ENCODE measurements around the gene MACROD2. TPM values are rescaled to one million over a fixed set of nuclear protein-coding genes. Genes with fewer than 3 reads are reported as not detected.
"Not testable (repeated sequence)": the region's sequence is repeated elsewhere in the genome, so short reads cannot be mapped to it uniquely, and the experiment has no call there.

MACROD2 gene
- total RNA-seq, 1 experiment from 2014 or later = not detected

DNA sequence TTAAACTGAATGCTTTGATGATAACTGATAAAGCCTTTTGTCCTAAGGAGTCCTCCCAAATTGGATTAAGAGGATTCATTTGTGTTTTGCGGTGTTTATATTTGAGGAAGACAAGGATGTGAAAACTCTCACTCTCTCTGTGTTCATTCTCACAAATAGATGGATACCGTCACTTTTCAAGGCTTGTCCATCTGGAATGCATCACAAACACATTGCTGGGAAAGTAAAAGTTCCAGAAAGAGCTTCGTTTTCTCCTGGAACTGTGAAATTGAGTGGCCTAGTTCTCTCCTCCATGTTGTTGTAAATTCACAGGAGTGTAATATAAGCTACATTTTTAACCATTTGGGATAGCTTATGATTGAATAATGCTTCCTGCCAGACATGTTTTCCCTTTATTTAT is 923.7 kb downstream of the MACROD2 start:
- in situ Hi-C loops (cut with HindIII; ENCODE audit: low sequenced_read_pairs) = no loop called here
- DNase-seq (ENCODE audit: low spot score) = peak; percentile 49

- in situ Hi-C loops (cut with HindIII; ENCODE audit: low sequenced_read_pairs) = no loop called here
Observed at GRCh38 chr20:14919501-14920081, 924.3 kb downstream of the MACROD2 start.

GRCh38 chr20:14921513-14921912 is 926.2 kb downstream of the MACROD2 start:
- in situ Hi-C loops (cut with HindIII; ENCODE audit: low sequenced_read_pairs) = no loop called here
- DNase-seq (ENCODE audit: low spot score) = no peak

More at GRCh38 chr20:14919501-14920081, 924.3 kb downstream of the MACROD2 start:
- DNase-seq (ENCODE audit: low spot score) = peak; percentile 71

DNA sequence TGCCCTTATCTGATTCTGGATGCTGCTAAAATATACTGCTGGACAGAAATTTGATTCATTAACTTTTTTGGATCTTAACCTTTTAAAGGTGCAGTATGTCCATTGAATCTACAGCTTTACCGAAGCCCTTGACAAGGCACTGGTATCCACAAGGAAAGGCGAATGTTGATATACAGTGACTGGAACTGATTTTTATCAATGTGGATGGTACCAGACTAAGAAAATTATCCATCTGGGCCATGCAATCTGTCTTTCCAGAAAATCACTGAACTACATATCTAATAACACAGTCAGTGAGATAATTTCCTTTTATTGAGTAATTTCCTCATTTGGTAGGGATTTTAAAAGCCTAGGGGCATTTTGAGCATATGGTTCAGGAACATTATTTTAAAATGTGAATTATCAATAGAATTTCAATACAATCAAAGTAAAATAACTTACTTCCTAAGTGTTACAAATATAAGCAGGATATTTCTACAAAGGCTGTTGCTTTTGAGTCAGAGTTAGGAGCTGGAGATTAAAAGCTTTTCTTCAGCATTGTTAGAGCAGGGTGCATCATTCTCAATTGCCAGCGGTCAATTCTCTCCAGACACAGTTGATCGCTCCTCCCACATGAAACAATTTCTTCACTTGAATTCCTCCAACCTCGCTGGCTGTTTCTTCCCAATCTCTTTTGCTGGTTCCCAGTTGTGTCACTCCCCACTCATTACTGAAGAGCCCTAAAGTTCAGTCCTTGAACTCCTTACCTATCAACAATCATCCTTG is 927.4 kb downstream of the MACROD2 start:
- DNase-seq (ENCODE audit: low spot score) = no peak
- in situ Hi-C loops (cut with HindIII; ENCODE audit: low sequenced_read_pairs) = no loop called here

- in situ Hi-C loops (cut with HindIII; ENCODE audit: low sequenced_read_pairs) = no loop called here
- no peak for DNase-seq (ENCODE audit: low spot score)
Observed at GRCh38 chr20:14924433-14924832, 929.1 kb downstream of the MACROD2 start.

DNA sequence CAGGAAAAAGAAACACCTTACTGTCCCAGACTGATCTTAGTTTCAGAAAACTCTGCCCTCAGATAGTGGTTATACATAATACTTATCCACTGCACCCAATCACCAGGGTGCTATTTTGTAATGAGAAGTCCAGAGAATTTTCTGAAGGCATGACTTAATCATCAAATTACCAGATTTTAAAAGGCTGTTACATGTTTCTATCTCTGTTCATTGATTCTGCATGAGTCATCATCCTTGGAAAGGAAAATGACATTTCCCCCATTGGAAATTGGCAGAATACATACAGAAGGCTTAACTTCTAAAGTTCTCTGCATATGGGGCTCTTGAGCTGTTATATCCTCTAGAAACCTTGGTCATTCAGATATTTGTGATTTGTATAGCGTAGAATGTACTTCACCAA is 930.0 kb downstream of the MACROD2 start:
- no peak for DNase-seq (ENCODE audit: low spot score)
- in situ Hi-C loops (cut with HindIII; ENCODE audit: low sequenced_read_pairs) = no loop called here

GRCh38 chr20:14926436-14926835 is 931.1 kb downstream of the MACROD2 start:
- not testable (repeated sequence) for DNase-seq (ENCODE audit: low spot score)

GRCh38 chr20:14928083-14928482 is 932.8 kb downstream of the MACROD2 start:
- in situ Hi-C loops (cut with HindIII; ENCODE audit: low sequenced_read_pairs) = no loop called here
- DNase-seq (ENCODE audit: low spot score) = no peak

More at GRCh38 chr20:14926436-14926835, 931.1 kb downstream of the MACROD2 start:
- in situ Hi-C loops (cut with HindIII; ENCODE audit: low sequenced_read_pairs) = not testable (repeated sequence)

- no peak for DNase-seq (ENCODE audit: low spot score)
- in situ Hi-C loops (cut with HindIII; ENCODE audit: low sequenced_read_pairs) = no loop called here
Observed at GRCh38 chr20:14929388-14929787, 934.1 kb downstream of the MACROD2 start.

DNA sequence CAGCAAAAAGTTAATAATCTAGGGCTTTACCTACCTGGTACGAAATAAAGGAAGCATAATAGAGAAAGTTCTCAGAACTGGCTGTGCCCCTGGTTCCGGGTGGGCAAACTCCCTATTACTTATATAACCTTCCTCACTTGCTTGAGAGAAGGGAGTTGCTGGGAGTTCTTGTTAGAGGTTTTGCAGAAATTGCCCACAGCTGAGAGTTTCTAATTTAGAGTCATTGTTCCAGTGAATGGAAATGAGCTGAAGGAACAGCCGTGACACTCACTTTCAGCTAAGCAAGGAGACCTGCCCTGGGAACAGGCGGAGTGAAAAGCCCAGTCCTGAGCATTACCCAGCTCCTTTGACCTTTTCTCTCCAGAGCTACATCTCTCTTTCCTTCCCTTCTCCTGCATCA is 936.7 kb downstream of the MACROD2 start:
- no peak for DNase-seq (ENCODE audit: low spot score)
- in situ Hi-C loops (cut with HindIII; ENCODE audit: low sequenced_read_pairs) = no loop called here

DNA sequence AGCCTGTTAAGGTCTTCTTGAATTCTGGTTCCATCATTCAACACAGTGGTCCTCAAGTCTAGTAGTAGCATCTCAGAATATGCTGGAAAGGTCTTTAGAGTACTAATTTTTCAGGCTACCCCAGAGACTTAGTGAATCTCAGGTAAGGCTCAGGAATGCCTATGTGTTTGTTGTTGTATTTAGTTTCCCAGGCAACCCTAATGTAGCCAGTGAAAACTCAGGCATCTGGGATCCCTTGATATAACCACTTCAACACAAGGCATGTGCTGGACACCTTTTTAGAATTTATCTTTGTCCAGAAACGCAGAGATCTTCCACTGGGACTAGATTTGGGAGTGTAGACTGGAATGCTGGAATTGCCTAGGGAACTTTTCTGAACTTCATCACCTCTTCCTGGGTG is 940.0 kb downstream of the MACROD2 start:
- DNase-seq (ENCODE audit: low spot score) = no peak
- in situ Hi-C loops (cut with HindIII; ENCODE audit: low sequenced_read_pairs) = no loop called here

- in situ Hi-C loops (cut with HindIII; ENCODE audit: low sequenced_read_pairs) = no loop called here
- DNase-seq (ENCODE audit: low spot score) = no peak
Observed at GRCh38 chr20:14937021-14937420, 941.7 kb downstream of the MACROD2 start.

DNA sequence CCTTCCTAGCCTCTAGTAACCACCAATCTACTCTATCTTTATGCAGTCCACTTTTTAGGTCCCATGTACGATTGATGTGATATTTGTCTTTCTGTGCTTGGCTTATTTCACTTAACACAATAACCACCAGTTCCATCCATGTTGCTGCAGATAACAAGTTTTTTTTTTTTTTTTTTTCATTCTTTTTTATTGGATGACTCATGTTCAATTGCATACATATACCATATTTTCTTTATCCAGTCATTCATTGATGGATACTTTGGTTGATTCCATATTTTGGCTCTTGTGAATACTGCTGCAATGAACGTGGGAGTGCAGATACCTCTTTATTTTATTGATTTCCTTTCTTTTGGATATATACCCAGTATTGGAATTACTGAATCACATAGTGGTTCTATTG is 942.5 kb downstream of the MACROD2 start:
- in situ Hi-C loops (cut with HindIII; ENCODE audit: low sequenced_read_pairs) = no loop called here
- DNase-seq (ENCODE audit: low spot score) = no peak

DNA sequence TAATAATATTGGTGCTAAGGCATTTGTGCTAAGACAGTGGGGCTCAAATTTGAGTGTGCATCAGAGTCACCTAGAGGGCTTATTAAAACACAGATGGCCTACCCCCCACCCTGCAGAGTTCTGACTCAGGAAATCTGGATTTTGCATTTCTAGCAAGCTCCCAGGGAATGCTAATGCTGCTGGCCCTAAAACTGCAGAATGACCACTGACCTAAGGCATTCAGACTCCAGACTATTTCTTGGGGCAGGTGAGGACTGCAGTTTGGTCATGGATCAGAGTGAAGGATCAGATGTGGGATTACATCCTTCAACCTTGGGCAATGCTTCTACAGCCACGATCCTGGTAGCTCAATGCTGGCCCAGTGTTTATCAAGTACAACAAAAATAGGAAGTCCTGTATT is 952.2 kb downstream of the MACROD2 start:
- in situ Hi-C loops (cut with HindIII; ENCODE audit: low sequenced_read_pairs) = no loop called here
- peak; percentile 23 for DNase-seq (ENCODE audit: low spot score)

DNA sequence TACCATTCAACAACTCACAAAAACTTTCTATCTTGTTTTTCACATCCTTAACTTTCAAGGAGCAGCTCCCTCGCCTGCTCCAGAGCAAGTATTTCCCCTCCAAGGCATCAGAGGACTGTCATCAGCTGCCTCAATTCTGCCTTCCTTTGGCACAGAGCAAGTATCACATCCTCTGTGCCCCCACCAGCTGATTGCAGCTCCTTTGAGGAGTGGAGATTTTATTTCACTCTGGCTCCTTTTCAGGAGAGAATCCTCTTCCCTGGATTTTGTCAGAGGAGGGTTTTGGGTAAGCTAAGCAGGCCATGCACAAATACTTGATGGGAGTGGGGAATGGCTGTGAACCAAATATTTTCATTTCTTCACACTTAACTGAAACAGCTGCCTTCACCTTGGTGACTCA is 952.6 kb downstream of the MACROD2 start:
- DNase-seq (ENCODE audit: low spot score) = peak; percentile 18
- in situ Hi-C loops (cut with HindIII; ENCODE audit: low sequenced_read_pairs) = no loop called here

GRCh38 chr20:14948416-14948815 is 953.1 kb downstream of the MACROD2 start:
- in situ Hi-C loops (cut with HindIII; ENCODE audit: low sequenced_read_pairs) = no loop called here
- DNase-seq (ENCODE audit: low spot score) = peak; percentile 43

DNA sequence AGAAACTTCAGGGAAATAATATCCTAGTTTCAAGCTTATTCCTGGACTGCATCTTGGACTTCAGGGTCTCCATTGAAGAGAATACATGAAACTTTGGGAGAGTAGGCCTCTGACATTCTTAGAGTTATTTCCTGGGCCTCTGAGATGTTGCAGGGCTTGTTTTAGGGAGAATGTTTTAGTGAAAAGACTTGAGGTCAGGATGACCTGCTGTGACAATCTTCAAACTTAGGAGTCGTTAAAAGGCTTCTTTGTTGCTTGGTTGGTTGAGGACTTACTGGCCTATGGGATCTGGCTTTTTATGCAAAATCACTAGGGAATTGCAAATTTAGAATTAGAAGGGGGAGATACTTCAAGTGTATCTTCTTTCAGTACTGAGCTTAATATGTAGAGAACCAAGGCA is 955.3 kb downstream of the MACROD2 start:
- no peak for DNase-seq (ENCODE audit: low spot score)
- in situ Hi-C loops (cut with HindIII; ENCODE audit: low sequenced_read_pairs) = no loop called here

DNA sequence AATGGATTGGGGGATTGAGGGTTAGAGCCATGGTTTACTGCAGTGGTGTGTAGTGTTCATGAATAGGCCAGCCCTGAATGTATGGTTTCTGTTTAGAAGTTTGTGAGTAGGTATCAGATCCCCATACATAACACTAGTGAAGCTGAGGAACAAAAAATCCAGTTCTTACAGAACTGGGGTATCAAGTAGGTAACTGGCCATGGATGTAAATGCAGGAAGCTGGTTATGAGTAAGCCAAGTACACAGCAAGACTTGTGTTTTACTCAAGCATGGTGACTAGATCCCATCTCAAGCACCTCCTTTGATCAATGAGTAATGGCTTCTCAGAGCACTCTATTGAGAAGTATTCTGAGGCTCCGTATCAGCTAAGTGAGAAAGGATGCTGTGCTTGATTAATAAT is 955.8 kb downstream of the MACROD2 start:
- DNase-seq (ENCODE audit: low spot score) = no peak
- in situ Hi-C loops (cut with HindIII; ENCODE audit: low sequenced_read_pairs) = no loop called here

DNA sequence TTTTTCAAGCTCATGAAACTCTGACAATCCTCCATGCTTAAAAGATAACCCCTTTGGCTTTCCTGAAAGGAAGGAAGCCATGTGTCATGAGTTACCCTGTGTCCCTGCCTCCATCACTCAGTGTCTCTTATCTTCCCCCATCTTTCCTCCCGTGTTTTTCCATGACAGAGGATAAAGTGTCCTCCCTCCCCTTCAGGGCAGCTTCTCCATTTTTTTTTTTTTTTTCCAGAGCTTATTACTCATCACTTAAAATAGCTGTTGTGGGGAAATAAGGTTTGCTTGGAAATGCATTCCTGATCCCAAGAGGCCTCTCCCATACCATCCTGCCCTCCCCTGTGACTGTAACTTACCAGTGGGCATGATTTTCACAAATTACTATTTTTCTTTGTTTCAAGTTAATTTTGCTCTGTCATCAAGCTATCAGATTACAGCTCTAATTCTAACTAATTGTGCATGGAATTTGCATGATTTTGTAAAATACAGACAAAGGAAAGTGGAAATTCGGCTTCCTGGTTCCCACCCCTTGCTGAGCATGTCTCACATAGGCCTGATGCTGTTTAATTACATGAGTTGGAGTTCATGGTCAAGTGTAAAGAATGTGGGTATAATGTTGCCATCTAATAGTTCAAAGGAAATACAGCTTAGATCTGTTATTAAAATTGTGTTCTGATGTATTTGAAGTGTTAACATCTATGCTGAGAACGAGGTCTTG is 956.5 kb downstream of the MACROD2 start:
- in situ Hi-C loops (cut with HindIII; ENCODE audit: low sequenced_read_pairs) = no loop called here
- no peak for DNase-seq (ENCODE audit: low spot score)

- in situ Hi-C loops (cut with HindIII; ENCODE audit: low sequenced_read_pairs) = no loop called here
Observed at GRCh38 chr20:14953736-14954135, 958.4 kb downstream of the MACROD2 start.

More at GRCh38 chr20:14953736-14954135, 958.4 kb downstream of the MACROD2 start:
- no peak for DNase-seq (ENCODE audit: low spot score)

All from G401 (cell line).